OCI-LY3 (cell line): ENCODE data around the gene CHKB.
"Not testable (repeated sequence)": the region's sequence is repeated elsewhere in the genome, so short reads cannot be mapped to it uniquely, and the experiment has no call there.

ENCODE experiments used
- H2AFZ ChIP-seq: fragments of 200-600, 300-600 bp; shearing (Covaris generic); 2 replicates; pipeline ENCODE4 v1.6.0; 2014; ENCODE audit warnings: antibody characterized with exemption, low read depth, low read length
- H3K27ac ChIP-seq: fragments of 200-600, 300-600 bp; sonication (generic); 2 replicates; pipeline ENCODE4 v1.5.1; 2014; ENCODE audit warnings: mild to moderate bottlenecking, low read length, moderate library complexity, mixed read lengths
- H3K27me3 ChIP-seq: fragments of 200-600, 300-600 bp; sonication (generic); 2 replicates; pipeline ENCODE4 v1.6.1; 2014; ENCODE audit warnings: low read depth, low read length, mixed read lengths
- H3K36me3 ChIP-seq: fragments of 200-600, 300-600 bp; sonication (generic); replicated peaks from 2 replicates; pipeline ENCODE3; 2014; ENCODE audit warnings: low read depth, low read length, mixed read lengths
- H3K4me1 ChIP-seq: fragments of 300-600, 200-600 bp; sonication (generic); 2 replicates; pipeline ENCODE4 v1.6.1; 2014; ENCODE audit warnings: low read length, mixed read lengths
- H3K4me2 ChIP-seq: fragments of 200-600, 300-600 bp; sonication (generic); 2 replicates; pipeline ENCODE4 v1.6.1; 2014; ENCODE audit warnings: low read length, mixed read lengths
- H3K4me3 ChIP-seq: fragments of 300-600, 200-600 bp; sonication (generic); 2 replicates; pipeline ENCODE4 v1.5.1; 2014; ENCODE audit warnings: antibody characterized with exemption, mild to moderate bottlenecking, low read length, moderate library complexity
- H3K79me2 ChIP-seq: fragments of 300-600, 200-600 bp; shearing (Covaris generic); 2 replicates; pipeline ENCODE4 v1.6.1; 2014; ENCODE audit warnings: mild to moderate bottlenecking, low read length, mixed read lengths
- H3K9ac ChIP-seq: fragments of 300-600, 200-600 bp; shearing (Covaris generic); 2 replicates; pipeline ENCODE4 v1.6.0; 2014; ENCODE audit warnings: mild to moderate bottlenecking, low read length, moderate library complexity
- H3K9me3 ChIP-seq: fragments of 200-600, 300-600 bp; shearing (Covaris generic); 2 replicates; pipeline ENCODE4 v1.6.1; 2014; ENCODE audit warnings: low read length, mixed read lengths; ENCODE audit not compliant: insufficient read depth
- H4K20me1 ChIP-seq: fragments of 200-600, 300-600 bp; sonication (generic); 2 replicates; pipeline ENCODE4 v1.6.1; 2016; ENCODE audit warnings: low read length, mixed read lengths; ENCODE audit not compliant: insufficient read depth
- EZH2phosphoT487 ChIP-seq: fragments of 200-600 bp; shearing (Covaris generic); IDR thresholded peaks from 2 replicates; pipeline ENCODE4 v1.6.1; 2018; ENCODE audit warnings: antibody characterized with exemption, mixed run types, low read depth
- TF ChIP-seq, protein P1 (sequence below): fragments of 200-600, 300-600 bp; sonication (generic); IDR thresholded peaks from 2 replicates; pipeline ENCODE4 v1.5.1; 2014; ENCODE audit warnings: antibody characterized with exemption, low read length, low read depth

Gene CHKB

DNA sequence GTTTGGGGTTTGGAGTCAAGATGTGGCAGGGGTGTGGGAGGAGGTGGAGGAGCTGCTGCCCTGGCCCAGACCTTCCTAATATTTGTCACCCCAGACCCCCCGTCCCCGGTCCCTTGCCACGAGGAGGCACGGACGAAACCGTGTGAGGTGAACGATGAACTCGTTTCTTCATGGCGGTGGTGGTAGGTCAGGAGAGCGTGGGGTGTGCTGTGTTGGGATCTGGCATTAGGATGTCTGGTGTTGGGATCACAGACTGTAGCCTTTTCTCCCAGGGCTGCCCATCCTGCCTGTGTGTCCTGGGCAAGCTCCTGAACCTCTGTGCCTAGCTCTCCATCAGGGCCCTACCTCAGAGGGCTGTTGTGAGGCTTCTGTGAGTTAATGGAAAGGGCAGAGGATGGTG lies 26.3 kb upstream of the CHKB start:
- Histone ChIP-seq H3K4me1 (no peaks in the 10 kb centered on the region), H3K9me3 (no peaks in the 10 kb centered on the region), H2AFZ (no peak overlapping the region), H3K4me3 (no peak overlapping the region), H3K27me3 (no peaks in the 10 kb centered on the region), H3K9ac (no peak overlapping the region), H3K4me2 (no peak overlapping the region), H3K36me3 (no peaks in the 10 kb centered on the region), H3K79me2 (no peaks in the 10 kb centered on the region), H4K20me1 (no peaks in the 10 kb centered on the region), H3K27ac (no peak overlapping the region)
- TF ChIP-seq EZH2phosphoT487: no peak
- TF ChIP-seq, protein P1, sequence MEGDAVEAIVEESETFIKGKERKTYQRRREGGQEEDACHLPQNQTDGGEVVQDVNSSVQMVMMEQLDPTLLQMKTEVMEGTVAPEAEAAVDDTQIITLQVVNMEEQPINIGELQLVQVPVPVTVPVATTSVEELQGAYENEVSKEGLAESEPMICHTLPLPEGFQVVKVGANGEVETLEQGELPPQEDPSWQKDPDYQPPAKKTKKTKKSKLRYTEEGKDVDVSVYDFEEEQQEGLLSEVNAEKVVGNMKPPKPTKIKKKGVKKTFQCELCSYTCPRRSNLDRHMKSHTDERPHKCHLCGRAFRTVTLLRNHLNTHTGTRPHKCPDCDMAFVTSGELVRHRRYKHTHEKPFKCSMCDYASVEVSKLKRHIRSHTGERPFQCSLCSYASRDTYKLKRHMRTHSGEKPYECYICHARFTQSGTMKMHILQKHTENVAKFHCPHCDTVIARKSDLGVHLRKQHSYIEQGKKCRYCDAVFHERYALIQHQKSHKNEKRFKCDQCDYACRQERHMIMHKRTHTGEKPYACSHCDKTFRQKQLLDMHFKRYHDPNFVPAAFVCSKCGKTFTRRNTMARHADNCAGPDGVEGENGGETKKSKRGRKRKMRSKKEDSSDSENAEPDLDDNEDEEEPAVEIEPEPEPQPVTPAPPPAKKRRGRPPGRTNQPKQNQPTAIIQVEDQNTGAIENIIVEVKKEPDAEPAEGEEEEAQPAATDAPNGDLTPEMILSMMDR: no peak

DNA sequence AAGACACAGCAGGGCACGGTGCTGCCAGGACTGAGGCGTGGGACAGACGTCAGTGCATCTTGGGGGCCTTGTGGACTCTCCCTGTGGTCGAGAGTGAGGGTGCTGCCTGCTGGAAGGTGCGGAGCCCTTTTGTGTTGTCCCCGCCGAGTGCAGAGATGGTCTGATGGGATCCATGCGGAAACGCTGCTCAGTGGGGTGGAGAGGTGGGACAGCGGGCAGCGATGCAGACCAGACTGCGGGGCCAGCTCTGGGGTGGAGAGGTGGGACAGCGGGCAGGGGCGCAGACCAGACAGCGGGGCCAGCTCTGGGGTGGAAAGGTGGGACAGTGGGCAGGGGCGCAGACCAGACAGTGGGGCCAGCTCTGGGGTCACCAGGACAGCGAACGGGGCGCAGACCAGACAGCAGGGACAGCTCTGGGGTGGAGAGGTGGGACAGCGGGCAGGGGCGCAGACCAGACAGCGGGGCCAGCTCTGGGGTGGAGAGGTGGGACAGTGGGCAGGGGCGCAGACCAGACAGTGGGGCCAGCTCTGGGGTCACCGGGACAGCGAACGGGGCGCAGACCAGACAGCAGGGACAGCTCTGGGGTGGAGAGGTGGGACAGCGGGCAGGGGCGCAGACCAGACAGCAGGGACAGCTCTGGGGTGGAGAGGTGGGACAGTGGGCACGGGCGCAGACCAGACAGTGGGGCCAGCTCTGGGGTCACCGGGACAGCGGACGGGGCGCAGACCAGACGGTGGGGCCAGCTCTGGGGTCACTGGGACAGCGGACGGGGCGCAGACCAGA lies 25.6 kb upstream of the CHKB start:
- not testable (repeated sequence) for H3K4me2 ChIP-seq, H3K36me3 ChIP-seq, H3K9me3 ChIP-seq, H3K27ac ChIP-seq, H3K27me3 ChIP-seq, H2AFZ ChIP-seq, H4K20me1 ChIP-seq, H3K79me2 ChIP-seq, H3K9ac ChIP-seq, H3K4me3 ChIP-seq, H3K4me1 ChIP-seq

GRCh38 chr22:50607659-50608020 lies 25.0 kb upstream of the CHKB start:
- Histone ChIP-seq H2AFZ (no peak overlapping the region), H3K4me3 (no peak overlapping the region), H3K27me3 (no peaks in the 10 kb centered on the region), H3K9me3 (no peaks in the 10 kb centered on the region), H4K20me1 (no peaks in the 10 kb centered on the region), H3K4me2 (no peak overlapping the region), H3K79me2 (no peaks in the 10 kb centered on the region), H3K27ac (no peak overlapping the region), H3K4me1 (no peaks in the 10 kb centered on the region), H3K36me3 (no peaks in the 10 kb centered on the region), H3K9ac (no peak overlapping the region)
- TF ChIP-seq, protein P1: no peak
- TF ChIP-seq EZH2phosphoT487: no peak

- Histone ChIP-seq H3K79me2 (no peaks in the 10 kb centered on the region), H3K4me2 (no peak overlapping the region), H3K4me3 (no peak overlapping the region), H3K4me1 (no peaks in the 10 kb centered on the region), H3K9ac (no peak overlapping the region), H2AFZ (no peak overlapping the region), H4K20me1 (no peaks in the 10 kb centered on the region), H3K9me3 (no peaks in the 10 kb centered on the region), H3K36me3 (no peaks in the 10 kb centered on the region), H3K27ac (no peak overlapping the region), H3K27me3 (no peaks in the 10 kb centered on the region)
- TF ChIP-seq, protein P1: no peak
- no peak for TF ChIP-seq EZH2phosphoT487
Measured at GRCh38 chr22:50606946-50607658, 24.5 kb upstream of the CHKB start.
